Smooth muscle cell of the brain vasculature (primary cell): Measurements from ENCODE around the gene OR52A1.
"Not testable (repeated sequence)": the region's sequence is repeated elsewhere in the genome, so short reads cannot be mapped to it uniquely, and the experiment has no call there.

Experiments used
- DNase-seq: peaks from one replicate; pipeline ENCODE4 v3.0.0-alpha.2; 2012; ENCODE audit warnings: low read depth, low spot score

The OR52A1 gene

GRCh38 chr11:5154657-5155056 lies at the start of gene OR52A1:
OR52A1 (minus strand) TSS chr11:5154757; CDS start chr11:5152369, 2,388 bp downstream.
- DNase-seq = no peak

GRCh38 chr11:5203366-5203765 lies 48.8 kb upstream of the OR52A1 start:
- no peak for DNase-seq

- DNase-seq = no peak
These were observed 46.0 kb upstream of the OR52A1 start, which contains the start of gene OR51V1 for GRCh38 chr11:5200582-5200981. OR51V1 (minus strand) TSS chr11:5200682; CDS start chr11:5200682, 0 bp downstream.

GRCh38 chr11:5198285-5198684 lies 43.7 kb upstream of the OR52A1 start:
- no peak for DNase-seq

GRCh38 chr11:5197536-5197935 lies 43.0 kb upstream of the OR52A1 start:
- no peak for DNase-seq

- no peak for DNase-seq
These were observed 42.2 kb upstream of the OR52A1 start for GRCh38 chr11:5196731-5197130.

GRCh38 chr11:5196067-5196466 lies 41.5 kb upstream of the OR52A1 start:
- no peak for DNase-seq

- DNase-seq = no peak
These were observed 38.2 kb upstream of the OR52A1 start for GRCh38 chr11:5192738-5193137.

- DNase-seq = no peak
These were observed 33.6 kb upstream of the OR52A1 start for GRCh38 chr11:5188201-5188600.

- DNase-seq = no peak
These were observed 23.7 kb upstream of the OR52A1 start for GRCh38 chr11:5178046-5178837.

GRCh38 chr11:5174934-5175333 lies 20.4 kb upstream of the OR52A1 start:
- no peak for DNase-seq

- DNase-seq = no peak
These were observed 17.3 kb upstream of the OR52A1 start for GRCh38 chr11:5171856-5172255.

- DNase-seq = not testable (repeated sequence)
These were observed 11.3 kb upstream of the OR52A1 start for GRCh38 chr11:5165898-5166297.

- not testable (repeated sequence) for DNase-seq
These were observed 10.2 kb upstream of the OR52A1 start for GRCh38 chr11:5164807-5165206.

GRCh38 chr11:5161045-5161444 lies 6.5 kb upstream of the OR52A1 start:
- DNase-seq = not testable (repeated sequence)

GRCh38 chr11:5160217-5160616 lies 5.7 kb upstream of the OR52A1 start:
- DNase-seq = not testable (repeated sequence)

- DNase-seq = no peak
These were observed 5.2 kb upstream of the OR52A1 start for GRCh38 chr11:5159806-5160205.

GRCh38 chr11:5153574-5154431 lies 754 bp downstream of the OR52A1 start:
- DNase-seq = no peak

GRCh38 chr11:5151713-5152153 lies 2.8 kb downstream of the OR52A1 start:
- DNase-seq = no peak

- DNase-seq = not testable (repeated sequence)
These were observed 10.4 kb downstream of the OR52A1 start for GRCh38 chr11:5144206-5144605.

GRCh38 chr11:5137996-5138395 lies 16.6 kb downstream of the OR52A1 start, which contains the start of gene OR52A5:
OR52A5 (minus strand) TSS chr11:5138356; CDS start chr11:5132642, 5,714 bp downstream.
- DNase-seq = no peak

- DNase-seq = no peak
These were observed 17.5 kb downstream of the OR52A1 start for GRCh38 chr11:5137014-5137413.
